GM19455 (cell line): ENCODE measurements around the gene PSAP.

Experiments
- ATAC-seq: cut with Tn5 transposase; IDR thresholded peaks from one replicate; pipeline ENCODE4 v1.9.1; 2021; ENCODE audit not compliant: unreplicated experiment

PSAP gene

DNA sequence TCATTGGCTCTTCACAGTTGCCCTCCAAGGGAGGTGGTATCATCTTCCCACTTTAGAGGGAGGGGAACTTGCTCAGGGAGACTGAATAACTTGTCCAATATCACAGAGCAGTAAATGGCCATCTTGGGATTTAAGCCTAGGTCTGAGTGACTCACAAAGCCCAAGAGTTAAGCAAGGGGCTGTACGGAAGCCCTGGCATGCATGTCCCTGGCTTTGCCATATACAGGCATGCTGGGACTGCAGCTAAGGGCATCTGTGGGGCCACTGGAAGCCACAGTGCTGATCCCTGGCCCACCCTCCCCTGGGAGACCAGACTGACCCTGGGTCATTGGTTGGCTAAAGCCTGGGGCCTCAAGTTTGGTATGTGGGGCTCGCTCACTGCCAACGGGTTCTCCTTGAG is 80.8 kb downstream of the PSAP start:
- no peak for ATAC-seq

DNA sequence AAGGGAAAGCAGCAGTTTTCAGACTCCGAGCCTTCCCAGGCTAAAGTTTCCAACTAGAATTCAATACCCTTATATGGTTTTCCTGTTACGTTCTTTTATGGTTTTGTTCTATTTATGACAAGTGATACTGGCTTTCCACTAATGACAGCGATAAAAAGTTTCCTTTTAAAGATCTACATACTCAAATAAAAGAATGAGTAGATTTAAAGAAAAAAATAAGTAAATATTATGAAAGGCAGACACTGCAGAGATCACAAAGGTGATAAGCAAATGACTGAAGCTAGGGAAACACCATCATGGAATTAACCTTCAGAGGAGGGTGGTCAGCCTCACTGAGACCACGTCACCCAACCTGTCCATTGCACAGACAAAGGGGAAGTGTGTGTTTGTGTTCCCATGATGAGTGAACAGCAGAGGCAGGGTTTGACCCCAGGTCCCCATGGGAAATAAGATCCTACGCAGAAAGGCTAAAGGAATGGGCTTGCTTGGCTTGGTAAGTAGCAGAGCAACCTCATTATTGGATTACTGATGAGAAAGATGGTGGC is 81.7 kb downstream of the PSAP start:
- peak; percentile 16 for ATAC-seq

DNA sequence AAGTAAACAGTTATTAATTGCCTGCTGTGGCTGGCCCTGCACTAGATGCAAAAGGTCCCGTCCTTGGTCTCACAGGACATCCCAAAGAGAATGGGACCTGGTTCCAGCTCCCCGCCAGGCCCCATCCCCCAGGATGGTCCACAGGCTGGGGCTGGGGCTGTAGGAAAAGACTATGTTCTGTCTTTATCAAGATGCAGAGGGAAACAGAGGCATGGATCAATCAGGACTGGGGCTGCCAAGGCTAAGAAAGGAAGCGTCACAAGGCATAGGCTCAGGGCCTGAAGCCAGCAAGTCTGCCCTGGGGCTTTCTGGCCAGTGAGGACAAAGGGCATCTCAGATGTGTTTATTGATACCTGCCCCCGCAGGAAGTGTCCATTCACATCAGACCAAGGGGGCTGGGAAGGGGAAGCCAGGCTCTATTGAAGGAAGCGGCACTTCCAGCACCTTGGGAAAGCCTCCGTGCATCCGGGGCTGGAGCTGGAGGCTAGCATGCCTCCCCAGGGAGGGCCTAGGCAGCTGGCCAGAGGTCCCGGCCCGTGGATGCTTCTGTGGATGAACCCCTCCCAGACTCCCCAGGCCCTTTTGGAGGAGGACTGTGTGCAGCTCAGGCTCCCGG is 83.5 kb downstream of the PSAP start:
- ATAC-seq = no peak

GRCh38 chr10:71766717-71767419 is 84.2 kb downstream of the PSAP start:
- ATAC-seq = no peak
